Hepatocyte (in vitro differentiated cells): ENCODE measurements around the gene NPHP4. TPM values are rescaled to one million over a fixed set of nuclear protein-coding genes. Genes with fewer than 3 reads are reported as not detected.

Experiments used
- DNase-seq: peaks from one replicate; pipeline ENCODE4 v3.0.0-alpha.2; 2016; ENCODE audit warnings: low spot score
- H2AFZ ChIP-seq: fragments of 200-600 bp; sonication (generic); 2 replicates; pipeline ENCODE4 v1.6.0; 2016; ENCODE audit warnings: antibody characterized with exemption, mild to moderate bottlenecking
- H3K27ac ChIP-seq: fragments of 200-600 bp; sonication (generic); 2 replicates; pipeline ENCODE4 v1.5.1; 2016; ENCODE audit warnings: mild to moderate bottlenecking
- H3K27me3 ChIP-seq: fragments of 200-600 bp; sonication (generic); 2 replicates; pipeline ENCODE4 v1.6.1; 2016
- H3K36me3 ChIP-seq: fragments of 200-600 bp; sonication (generic); replicated peaks from 2 replicates; pipeline ENCODE4 v1.5.1; 2016; ENCODE audit warnings: low read depth; ENCODE audit not compliant: insufficient read depth
- H3K4me1 ChIP-seq: fragments of 200-600 bp; sonication (generic); 2 replicates; pipeline ENCODE4 v1.5.1; 2016; ENCODE audit warnings: mild to moderate bottlenecking, moderate library complexity; ENCODE audit not compliant: insufficient read depth
- H3K4me2 ChIP-seq: fragments of 200-600 bp; sonication (generic); 2 replicates; pipeline ENCODE4 v1.6.0; 2016
- H3K4me3 ChIP-seq: fragments of 200-600 bp; sonication (generic); 2 replicates; pipeline ENCODE4 v1.5.1; 2016; ENCODE audit warnings: mild to moderate bottlenecking
- H3K79me2 ChIP-seq: fragments of 200-600 bp; sonication (generic); 2 replicates; pipeline ENCODE4 v1.6.0; 2017; ENCODE audit warnings: mild to moderate bottlenecking
- H3K9me2 ChIP-seq: fragments of 200-600 bp; sonication (generic); replicated peaks from 2 replicates; pipeline ENCODE4 v1.6.0; 2017; ENCODE audit warnings: mild to moderate bottlenecking; ENCODE audit not compliant: insufficient read depth
- H3K9me3 ChIP-seq: fragments of 200-600 bp; sonication (generic); 2 replicates; pipeline ENCODE4 v1.5.1; 2016; ENCODE audit warnings: low read depth, mild to moderate bottlenecking
- H4K20me1 ChIP-seq: fragments of 200-600 bp; sonication (generic); 2 replicates; pipeline ENCODE4 v1.6.0; 2016; ENCODE audit warnings: mild to moderate bottlenecking; ENCODE audit not compliant: insufficient read depth, poor library complexity, severe bottlenecking
- CTCF ChIP-seq: fragments of 200-600 bp; sonication (generic); IDR thresholded peaks from 2 replicates; pipeline ENCODE4 v1.5.1; 2016; ENCODE audit warnings: antibody characterized with exemption, mild to moderate bottlenecking; ENCODE audit not compliant: poor library complexity
- EZH2 ChIP-seq: fragments of 200-600 bp; sonication (generic); IDR thresholded peaks from 2 replicates; pipeline ENCODE4 v1.6.1; 2016; ENCODE audit warnings: antibody characterized with exemption, mild to moderate bottlenecking, borderline replicate concordance
- EZH2phosphoT487 ChIP-seq: fragments of 200-600 bp; sonication (generic); IDR thresholded peaks from one replicate; pipeline ENCODE4 v1.6.1; 2018; ENCODE audit warnings: antibody characterized with exemption, mild to moderate bottlenecking, low read depth, moderate library complexity; ENCODE audit not compliant: unreplicated experiment, severe bottlenecking
- WGBS: methylation state at CpG from one replicate; pipeline ENCODE4 v1.1.6; 2016; ENCODE audit warnings: low lambda C conversion rate; ENCODE audit errors: missing lambda C conversion rate; 5-methylcytosine and 5-hydroxymethylcytosine counted together
- polyA plus RNA-seq: library from polyadenylated mRNA; unstranded; fragments of >200 nt; fragmentation: Nextera tagmentation; extraction: Ambion mirVana; gene quantifications from 2 replicates; pipeline ENCODE4 v1.2.1, GENCODE V29; 2016
- total RNA-seq: library from RNA; depleted of rRNA; stranded (reverse); fragments of >200 nt; gene quantifications from 2 replicates; pipeline ENCODE4 v1.2.3, GENCODE V29; 2014

The NPHP4 gene
- total and polyA plus RNA-seq, 2 experiments from 2014 or later, result 5.6 to 6.0 TPM

DNA sequence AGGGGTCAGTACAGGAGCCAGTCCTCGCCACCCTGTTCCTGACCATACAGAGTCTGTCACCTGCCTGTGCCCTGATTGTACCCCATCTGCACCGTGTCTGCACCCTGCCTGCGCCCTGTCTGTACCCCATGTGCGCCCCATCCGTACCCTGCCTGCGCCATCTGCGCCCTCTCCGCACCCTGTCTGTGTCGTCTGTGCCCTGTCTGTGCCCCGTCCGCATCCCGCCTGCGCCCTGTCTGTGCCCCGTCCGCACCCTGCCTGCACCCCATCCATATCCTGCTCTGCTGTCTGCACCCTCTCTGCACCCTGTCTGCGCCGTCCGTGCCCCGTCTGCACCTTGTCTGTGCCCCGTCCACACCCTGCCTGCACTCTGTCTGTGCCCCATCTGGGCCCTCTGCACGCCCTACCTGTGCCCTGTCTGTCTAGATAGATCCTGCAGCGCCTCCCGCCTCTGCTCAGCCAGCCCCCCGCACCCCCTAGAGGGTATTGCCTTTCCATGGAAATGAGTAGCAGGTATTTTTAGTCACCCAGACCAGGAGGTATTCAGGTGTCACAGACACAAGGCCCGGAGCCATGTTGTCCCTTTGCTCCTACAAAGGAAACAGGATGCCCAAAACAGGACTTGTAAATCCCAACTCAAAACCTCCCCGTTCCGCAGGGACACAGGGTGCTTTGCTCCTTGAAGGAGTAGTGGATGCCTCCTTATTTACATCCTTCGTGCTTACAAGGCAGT is 7.7 kb upstream of the NPHP4 start:
- no peak for DNase-seq
- H3K4me1 ChIP-seq, result no peaks in the 10 kb centered on the region
- no peak overlapping the region for H3K4me2 ChIP-seq
- TF ChIP-seq CTCF (no peak), EZH2 (no peak), EZH2phosphoT487 (no peak)
- H3K79me2 ChIP-seq, result no peaks in the 10 kb centered on the region
- no peaks in the 10 kb centered on the region for H3K9me3 ChIP-seq
- H3K9me2 ChIP-seq, result no peaks in the 10 kb centered on the region
- H3K36me3 ChIP-seq, result no peaks in the 10 kb centered on the region
- 88% methylated on average over 27 of the region's 28 CpGs for WGBS
- H3K27ac ChIP-seq, result no peak overlapping the region
- no peaks in the 10 kb centered on the region for H3K27me3 ChIP-seq
- no peak overlapping the region for H2AFZ ChIP-seq
- no peak overlapping the region for H3K4me3 ChIP-seq
- H4K20me1 ChIP-seq, result no peaks in the 10 kb centered on the region

- H3K9me2 ChIP-seq, result no peaks in the 10 kb centered on the region
- no peaks in the 10 kb centered on the region for H4K20me1 ChIP-seq
- TF ChIP-seq CTCF (no peak), EZH2 (no peak), EZH2phosphoT487 (no peak)
- H3K4me3 ChIP-seq, result no peak overlapping the region
- DNase-seq, result no peak
- no peaks in the 10 kb centered on the region for H3K36me3 ChIP-seq
- no peaks in the 10 kb centered on the region for H3K4me1 ChIP-seq
- H2AFZ ChIP-seq, result no peak overlapping the region
- H3K4me2 ChIP-seq, result no peak overlapping the region
- no peaks in the 10 kb centered on the region for H3K79me2 ChIP-seq
- no peaks in the 10 kb centered on the region for H3K9me3 ChIP-seq
- H3K27me3 ChIP-seq, result peaks cover 3% of the 10 kb centered on the region
- WGBS, result 95% methylated on average over 19 of the region's 19 CpGs
- no peak overlapping the region for H3K27ac ChIP-seq
Measured at GRCh38 chr1:5998906-5999301, 6.7 kb upstream of the NPHP4 start.

DNA sequence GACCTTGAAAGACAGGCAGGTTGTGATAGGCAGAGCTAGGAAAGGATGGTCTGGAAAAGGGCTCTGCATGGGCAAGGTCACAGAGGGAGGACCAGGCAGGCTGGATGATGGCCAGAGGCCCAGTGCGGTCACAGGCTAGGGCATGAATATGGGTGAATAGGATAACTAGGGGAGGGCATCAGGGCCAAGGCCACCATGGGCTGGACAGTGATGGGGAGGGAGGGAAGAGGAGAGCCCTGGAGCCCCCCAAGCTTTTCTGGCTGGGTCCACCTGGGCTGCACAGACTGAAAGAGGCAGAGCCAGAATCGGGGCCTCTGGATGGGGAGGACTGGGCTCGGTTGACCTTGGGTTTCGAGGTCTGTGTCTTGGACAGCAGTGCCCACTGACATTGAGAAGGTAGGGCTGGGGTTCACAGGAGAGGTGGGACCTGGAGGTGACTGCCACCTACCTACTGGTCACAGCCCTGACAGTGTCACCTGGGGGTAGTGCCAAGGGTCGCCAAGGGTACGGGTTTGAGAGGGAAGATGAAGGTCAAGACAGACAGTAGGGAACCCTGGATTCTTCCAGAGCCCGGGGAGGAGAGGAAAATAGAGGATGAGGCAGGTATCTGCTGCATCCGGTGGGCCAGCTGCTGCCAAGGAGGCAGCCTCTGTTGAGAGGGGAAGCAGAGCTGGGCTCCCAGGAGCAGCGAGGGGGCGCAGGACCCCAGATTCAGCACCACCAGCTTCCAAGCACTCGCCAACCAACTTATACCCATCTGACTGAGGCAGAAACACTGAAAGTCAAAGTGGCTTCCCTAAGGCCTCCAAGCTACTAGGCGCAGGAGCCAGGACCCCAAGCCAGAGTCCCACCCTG is 6.1 kb upstream of the NPHP4 start:
- Histone ChIP-seq H3K9me3 (no peaks in the 10 kb centered on the region), H3K4me3 (no peak overlapping the region), H2AFZ (no peak overlapping the region), H3K79me2 (no peaks in the 10 kb centered on the region), H3K36me3 (no peaks in the 10 kb centered on the region), H3K4me2 (no peak overlapping the region), H3K9me2 (no peaks in the 10 kb centered on the region), H3K4me1 (no peaks in the 10 kb centered on the region), H3K27ac (no peak overlapping the region), H4K20me1 (no peaks in the 10 kb centered on the region), H3K27me3 (peaks cover 9% of the 10 kb centered on the region)
- DNase-seq, result no peak
- 96% methylated on average over 12 of the region's 12 CpGs for WGBS
- TF ChIP-seq EZH2 (no peak), CTCF (no peak), EZH2phosphoT487 (no peak)
